GM23338 (cell line): Measurements from ENCODE around the gene SLC2A8. TPM values are rescaled to one million over a fixed set of nuclear protein-coding genes. Genes with fewer than 3 reads are reported as not detected.
A peak's percentile ranks its signal among the peaks of the same experiment; 100 is the strongest.

Source experiments
- ATAC-seq: fragments of 200-7000 bp; cut with Tn5 transposase; 3 replicates; pipeline ENCODE4 v1.9.1; 2020
- DNase-seq: peaks from one replicate; pipeline ENCODE4 v3.0.0-alpha.2; 2015; ENCODE audit warnings: low spot score
- H2AFZ ChIP-seq: fragments of 200-600 bp; sonication (generic); 2 replicates; pipeline ENCODE4 v1.8.0; 2016; ENCODE audit warnings: antibody characterized with exemption, mild to moderate bottlenecking, moderate library complexity
- H3F3A ChIP-seq: fragments of 200-600 bp; sonication (generic); replicated peaks from 2 replicates; pipeline ENCODE4 v1.8.0; 2017; ENCODE audit warnings: antibody characterized with exemption, mixed run types, low read depth
- H3K27ac ChIP-seq: fragments of 200-600 bp; sonication (generic); 2 replicates; pipeline ENCODE4 v1.6.1; 2016; ENCODE audit warnings: low read depth
- H3K27me3 ChIP-seq: fragments of 200-600 bp; sonication (generic); 2 replicates; pipeline ENCODE4 v1.8.0; 2016; ENCODE audit warnings: mild to moderate bottlenecking, mixed run types, moderate library complexity; ENCODE audit not compliant: insufficient read depth
- H3K36me3 ChIP-seq: fragments of 200-600 bp; sonication (generic); 2 replicates; pipeline ENCODE4 v1.8.0; 2016; ENCODE audit warnings: mild to moderate bottlenecking; ENCODE audit not compliant: insufficient read depth
- H3K4me1 ChIP-seq: fragments of 200-600 bp; sonication (generic); 2 replicates; pipeline ENCODE4 v1.8.0; 2016; ENCODE audit warnings: mild to moderate bottlenecking, moderate library complexity; ENCODE audit not compliant: insufficient read depth
- H3K4me2 ChIP-seq: fragments of 200-600 bp; sonication (generic); 2 replicates; pipeline ENCODE4 v1.7.1; 2017; ENCODE audit warnings: mixed run types
- H3K4me3 ChIP-seq: fragments of 200-600 bp; sonication (generic); 2 replicates; pipeline ENCODE4 v1.6.1; 2016; ENCODE audit warnings: mixed run types
- H3K79me2 ChIP-seq: fragments of 200-600 bp; sonication (generic); replicated peaks from 2 replicates; pipeline ENCODE4 v1.8.0; 2017; ENCODE audit warnings: mild to moderate bottlenecking; ENCODE audit not compliant: insufficient read depth
- H3K9me2 ChIP-seq: fragments of 200-600 bp; sonication (generic); 2 replicates; pipeline ENCODE4 v1.8.0; 2017; ENCODE audit not compliant: insufficient read depth
- H4K20me1 ChIP-seq: fragments of 200-600 bp; sonication (generic); replicated peaks from 2 replicates; pipeline ENCODE4 v1.8.0; 2017; ENCODE audit warnings: mild to moderate bottlenecking; ENCODE audit not compliant: insufficient read depth
- H3K27ac Mint-ChIP-seq: 2 replicates; pipeline ENCODE4 v1.8.0; 2020; ENCODE audit warnings: inconsistent platforms, mild to moderate bottlenecking, moderate library complexity, mixed read lengths
- H3K27me3 Mint-ChIP-seq: 3 replicates; pipeline ENCODE4 v1.8.0; 2022; ENCODE audit warnings: low read depth, mild to moderate bottlenecking, moderate library complexity, mixed read lengths, inconsistent platforms; ENCODE audit not compliant: insufficient read depth, poor library complexity
- H3K36me3 Mint-ChIP-seq: 3 replicates; pipeline ENCODE4 v1.8.0; 2021; ENCODE audit warnings: low read depth, mild to moderate bottlenecking, inconsistent platforms, moderate library complexity, mixed read lengths
- H3K4me1 Mint-ChIP-seq: 3 replicates; pipeline ENCODE4 v1.8.0; 2020; ENCODE audit warnings: mild to moderate bottlenecking, inconsistent platforms, mixed read lengths
- H3K4me3 Mint-ChIP-seq: 3 replicates; pipeline ENCODE4 v1.8.0; 2021; ENCODE audit warnings: moderate library complexity, mild to moderate bottlenecking, inconsistent platforms, mixed read lengths
- H3K9me3 Mint-ChIP-seq: 3 replicates; pipeline ENCODE4 v1.8.0; 2020; ENCODE audit warnings: moderate library complexity, mild to moderate bottlenecking, inconsistent platforms, mixed read lengths
- CREB1 ChIP-seq: fragments of 250-450 bp; sonication (Bioruptor Pico); IDR thresholded peaks from 2 replicates; pipeline ENCODE4 v1.5.0; 2020; ENCODE audit warnings: low read depth, mild to moderate bottlenecking, moderate library complexity
- CTCF ChIP-seq, 2 experiments: fragments of 200-600 bp in 1 of 2; sonication (generic) in 1 of 2; conservative IDR thresholded peaks; 2 replicates each; pipeline versions ENCODE4 v1.5.1 to v1.6.1; 2016 to 2017; ENCODE audit warnings: antibody characterized with exemption in 2 of 2, low read depth in 2 of 2, mild to moderate bottlenecking in 2 of 2, moderate library complexity in 1 of 2
- EZH2 ChIP-seq: fragments of 200-600 bp; sonication (generic); IDR thresholded peaks from one replicate; pipeline ENCODE4 v1.8.0; 2017; ENCODE audit warnings: antibody characterized with exemption, mild to moderate bottlenecking, low read depth; ENCODE audit not compliant: unreplicated experiment
- EZH2phosphoT487 ChIP-seq: fragments of 200-600 bp; sonication (generic); IDR thresholded peaks from one replicate; pipeline ENCODE4 v1.8.1; 2018; ENCODE audit warnings: antibody characterized with exemption; ENCODE audit not compliant: unreplicated experiment
- JUNB ChIP-seq: IDR thresholded peaks from one replicate; pipeline ENCODE4 v1.6.1; 2016; ENCODE audit warnings: antibody characterized with exemption; ENCODE audit not compliant: unreplicated experiment
- NANOG ChIP-seq: IDR thresholded peaks from 2 replicates; pipeline ENCODE4 v1.6.1; 2016; ENCODE audit warnings: antibody characterized with exemption, borderline replicate concordance
- POLR2AphosphoS5 ChIP-seq: IDR thresholded peaks from 2 replicates; pipeline ENCODE4 v1.6.1; 2016; ENCODE audit warnings: antibody characterized with exemption, low read depth
- REST ChIP-seq: IDR thresholded peaks from one replicate; pipeline ENCODE4 v1.6.1; 2018; ENCODE audit warnings: antibody characterized with exemption; ENCODE audit not compliant: unreplicated experiment
- STAT1 ChIP-seq: IDR thresholded peaks from one replicate; pipeline ENCODE4 v1.6.1; 2016; ENCODE audit warnings: antibody characterized with exemption; ENCODE audit not compliant: unreplicated experiment
- ZNF331 ChIP-seq: fragments of 250-450 bp; sonication (Bioruptor Pico); IDR thresholded peaks from 2 replicates; pipeline ENCODE4 v1.5.0; 2020; ENCODE audit warnings: low read depth, mild to moderate bottlenecking, moderate library complexity
- polyA plus RNA-seq: library from polyadenylated mRNA; unstranded; fragments of >200 nt; fragmentation: Nextera tagmentation; extraction: Ambion mirVana; gene quantifications from 2 replicates; pipeline ENCODE4 v1.2.1, GENCODE V29; 2016
- total RNA-seq: library from RNA; depleted of rRNA; stranded (reverse); fragments of >200 nt; shearing (Covaris generic); gene quantifications from 2 replicates; pipeline ENCODE4 v1.2.3, GENCODE V29; 2014
- TF ChIP-seq, protein P1 (sequence below): IDR thresholded peaks from 2 replicates; pipeline ENCODE4 v1.6.1; 2016; ENCODE audit warnings: antibody characterized with exemption

The SLC2A8 gene
- total and polyA plus RNA-seq, 2 experiments from 2014 or later: 16.3 to 34.1 TPM

- peak overlapping the region; percentile 75 for H3K4me2 ChIP-seq
- no peak for DNase-seq
- Mint-ChIP-seq H3K9me3 (no peaks in the 10 kb centered on the region), H3K27me3 (peaks cover 20% of the 10 kb centered on the region), H3K4me3 (peak overlapping the region; percentile 76; the same call in 2 of the 3 replicates), H3K4me1 (peaks cover 24% of the 10 kb centered on the region), H3K27ac (no peak overlapping the region), H3K36me3 (no peaks in the 10 kb centered on the region; the same call in 2 of the 3 replicates)
- H3K4me3 ChIP-seq: peak overlapping the region; percentile 48; the same call in 1 of the 2 replicates
- no peaks in the 10 kb centered on the region for H3K36me3 ChIP-seq
- TF ChIP-seq NANOG (no peak), JUNB (no peak), POLR2AphosphoS5 (no peak), EZH2phosphoT487 (no peak), CTCF (conservative IDR thresholded peaks at IDR 0.05; ENCODE audit: low read depth in 2 of 2) (no peak), REST (no peak), EZH2 (no peak), CREB1 (CRISPR knock-in tag) (no peak), ZNF331 (CRISPR knock-in tag) (no peak), STAT1 (no peak)
- TF ChIP-seq, protein P1, sequence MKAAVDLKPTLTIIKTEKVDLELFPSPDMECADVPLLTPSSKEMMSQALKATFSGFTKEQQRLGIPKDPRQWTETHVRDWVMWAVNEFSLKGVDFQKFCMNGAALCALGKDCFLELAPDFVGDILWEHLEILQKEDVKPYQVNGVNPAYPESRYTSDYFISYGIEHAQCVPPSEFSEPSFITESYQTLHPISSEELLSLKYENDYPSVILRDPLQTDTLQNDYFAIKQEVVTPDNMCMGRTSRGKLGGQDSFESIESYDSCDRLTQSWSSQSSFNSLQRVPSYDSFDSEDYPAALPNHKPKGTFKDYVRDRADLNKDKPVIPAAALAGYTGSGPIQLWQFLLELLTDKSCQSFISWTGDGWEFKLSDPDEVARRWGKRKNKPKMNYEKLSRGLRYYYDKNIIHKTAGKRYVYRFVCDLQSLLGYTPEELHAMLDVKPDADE: no peak
- peaks cover 3% of the 10 kb centered on the region; the same call in 1 of the 2 replicates for H3K79me2 ChIP-seq
- H3K4me1 ChIP-seq: peaks cover 6% of the 10 kb centered on the region; the same call in 1 of the 2 replicates
- H2AFZ ChIP-seq: no peak overlapping the region
- H3K27me3 ChIP-seq: no peaks in the 10 kb centered on the region
- H3K9me2 ChIP-seq: no peaks in the 10 kb centered on the region
- no peak for ATAC-seq
- 0 out of 2 replicates have a peak, but pooled peaks cover 6% of the 10 kb centered on the region for H3F3A ChIP-seq
- H3K27ac ChIP-seq: no peak overlapping the region
- no peaks in the 10 kb centered on the region for H4K20me1 ChIP-seq
These were observed 22.4 kb downstream of the SLC2A8 start for GRCh38 chr9:127419348-127419747.
